Measurements from ENCODE around the gene SPOP.

Gene SPOP

DNA sequence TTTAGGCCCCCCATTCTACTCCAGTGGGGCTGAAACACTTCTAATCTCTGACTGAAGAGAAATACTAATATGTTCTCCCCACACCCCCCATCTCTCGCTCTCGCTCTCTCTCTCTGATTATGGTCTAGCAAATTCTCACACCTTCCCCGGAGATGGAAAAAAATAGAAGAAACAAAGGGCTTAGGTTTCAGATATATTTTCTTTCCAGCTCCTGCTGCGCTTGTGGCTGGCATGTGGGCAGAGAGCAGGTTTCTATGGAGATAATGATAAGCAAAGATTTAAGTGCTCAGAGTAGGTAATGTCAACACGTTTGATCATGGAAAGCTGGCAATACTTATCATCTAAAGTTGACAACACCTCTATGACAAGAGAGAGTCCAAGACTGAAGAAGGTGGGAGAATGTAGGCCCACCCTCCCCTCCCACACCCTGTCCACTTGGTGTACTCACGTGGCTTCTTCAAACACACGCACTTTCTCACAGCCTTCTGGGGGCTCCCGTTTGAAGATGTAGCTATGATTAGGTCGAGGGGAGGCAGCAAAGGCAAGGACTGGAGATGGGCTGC lies 37.9 kb upstream of the SPOP start:
- Histone ChIP-seq H3K4me3 (IDR thresholded peaks at IDR 0.05; ENCODE audit: insufficient read depth, low read depth, low read length) (no peak overlapping the region), H3K79me2 (ENCODE audit: insufficient read depth, low read depth) (no peaks in the 10 kb centered on the region), H4K20me1 (ENCODE audit: insufficient read depth) (no peaks in the 10 kb centered on the region), H3K27ac (peak overlapping the region; percentile 13; the same call in 1 of the 2 replicates), H3K36me3 (ENCODE audit: insufficient read depth) (peaks cover 27% of the 10 kb centered on the region; the same call in 1 of the 2 replicates), H3K9ac (no peak overlapping the region), H2AFZ (ENCODE audit: low read depth) (no peak overlapping the region), H3K27me3 (ENCODE audit: insufficient read depth, low read depth) (no peaks in the 10 kb centered on the region), H3K4me2 (no peak overlapping the region), H3K4me1 (ENCODE audit: low read depth, poor library complexity, severe bottlenecking) (no peaks in the 10 kb centered on the region)
- TF ChIP-seq, protein P1, sequence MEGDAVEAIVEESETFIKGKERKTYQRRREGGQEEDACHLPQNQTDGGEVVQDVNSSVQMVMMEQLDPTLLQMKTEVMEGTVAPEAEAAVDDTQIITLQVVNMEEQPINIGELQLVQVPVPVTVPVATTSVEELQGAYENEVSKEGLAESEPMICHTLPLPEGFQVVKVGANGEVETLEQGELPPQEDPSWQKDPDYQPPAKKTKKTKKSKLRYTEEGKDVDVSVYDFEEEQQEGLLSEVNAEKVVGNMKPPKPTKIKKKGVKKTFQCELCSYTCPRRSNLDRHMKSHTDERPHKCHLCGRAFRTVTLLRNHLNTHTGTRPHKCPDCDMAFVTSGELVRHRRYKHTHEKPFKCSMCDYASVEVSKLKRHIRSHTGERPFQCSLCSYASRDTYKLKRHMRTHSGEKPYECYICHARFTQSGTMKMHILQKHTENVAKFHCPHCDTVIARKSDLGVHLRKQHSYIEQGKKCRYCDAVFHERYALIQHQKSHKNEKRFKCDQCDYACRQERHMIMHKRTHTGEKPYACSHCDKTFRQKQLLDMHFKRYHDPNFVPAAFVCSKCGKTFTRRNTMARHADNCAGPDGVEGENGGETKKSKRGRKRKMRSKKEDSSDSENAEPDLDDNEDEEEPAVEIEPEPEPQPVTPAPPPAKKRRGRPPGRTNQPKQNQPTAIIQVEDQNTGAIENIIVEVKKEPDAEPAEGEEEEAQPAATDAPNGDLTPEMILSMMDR (conservative IDR thresholded peaks at IDR 0.05; ENCODE audit: low read depth, low read length): no peak

DNA sequence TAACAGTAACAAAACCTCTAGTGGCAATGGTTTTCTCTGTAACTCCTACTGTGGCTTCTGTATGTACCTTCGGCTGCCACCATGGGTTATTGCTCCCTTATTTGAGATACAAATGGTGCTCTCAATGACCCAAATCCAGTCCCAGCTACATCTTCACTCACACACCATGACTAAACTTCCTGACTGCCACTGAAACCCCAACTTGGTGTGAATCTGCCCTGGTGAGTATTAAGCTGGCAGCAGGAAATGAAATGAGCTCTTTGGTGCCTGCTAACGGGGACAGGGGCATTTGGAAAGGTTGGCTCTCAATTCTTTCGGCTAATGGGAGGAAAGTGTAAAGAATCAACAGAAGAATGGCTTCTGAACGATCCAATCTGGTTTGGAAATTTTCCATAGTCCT lies 37.3 kb upstream of the SPOP start:
- Histone ChIP-seq H3K36me3 (ENCODE audit: insufficient read depth) (peaks cover 24% of the 10 kb centered on the region; the same call in 1 of the 2 replicates), H3K4me1 (ENCODE audit: low read depth, poor library complexity, severe bottlenecking) (no peaks in the 10 kb centered on the region), H3K27me3 (ENCODE audit: insufficient read depth, low read depth) (no peaks in the 10 kb centered on the region), H3K9ac (no peak overlapping the region), H3K27ac (peak overlapping the region; percentile 13; the same call in 1 of the 2 replicates), H3K4me2 (no peak overlapping the region), H3K4me3 (IDR thresholded peaks at IDR 0.05; ENCODE audit: insufficient read depth, low read depth, low read length) (no peak overlapping the region), H3K79me2 (ENCODE audit: insufficient read depth, low read depth) (no peaks in the 10 kb centered on the region), H4K20me1 (ENCODE audit: insufficient read depth) (no peaks in the 10 kb centered on the region), H2AFZ (ENCODE audit: low read depth) (no peak overlapping the region)
- TF ChIP-seq, protein P1 (conservative IDR thresholded peaks at IDR 0.05; ENCODE audit: low read depth, low read length): no peak

DNA sequence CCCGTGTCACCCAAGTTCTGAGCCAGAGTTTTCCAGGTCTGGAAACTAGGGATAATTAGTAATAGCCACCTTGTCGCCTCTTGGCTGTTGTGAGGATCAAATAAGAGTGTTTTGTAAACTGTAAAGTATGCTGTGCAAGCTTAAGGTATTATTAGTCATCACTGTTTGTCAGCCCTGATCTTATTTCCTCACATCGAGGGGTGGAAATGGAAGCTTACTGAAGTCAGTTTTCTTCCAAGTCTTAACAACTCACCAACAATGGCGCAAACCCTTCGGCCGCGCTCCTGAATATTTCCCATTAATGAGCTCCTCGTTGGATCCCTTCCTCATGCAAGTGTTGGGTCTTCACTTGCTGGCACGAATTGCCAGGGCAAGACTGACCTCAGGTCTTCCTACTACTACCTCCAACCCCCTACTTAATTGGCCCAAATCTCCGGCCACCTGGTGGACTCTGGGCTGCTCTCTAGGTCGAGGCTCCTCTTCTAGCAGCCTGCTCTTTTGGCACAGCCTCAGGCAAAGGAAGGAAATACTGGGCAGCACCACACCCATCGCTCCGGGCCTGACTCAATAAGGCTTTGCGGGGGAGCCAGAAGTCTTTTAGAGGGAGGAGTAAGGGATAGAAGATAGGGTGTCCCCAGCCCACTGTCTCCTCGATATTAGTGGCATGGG lies 30.8 kb upstream of the SPOP start:
- no peak overlapping the region for H3K4me3 ChIP-seq (IDR thresholded peaks at IDR 0.05; ENCODE audit: insufficient read depth, low read depth, low read length)

DNA sequence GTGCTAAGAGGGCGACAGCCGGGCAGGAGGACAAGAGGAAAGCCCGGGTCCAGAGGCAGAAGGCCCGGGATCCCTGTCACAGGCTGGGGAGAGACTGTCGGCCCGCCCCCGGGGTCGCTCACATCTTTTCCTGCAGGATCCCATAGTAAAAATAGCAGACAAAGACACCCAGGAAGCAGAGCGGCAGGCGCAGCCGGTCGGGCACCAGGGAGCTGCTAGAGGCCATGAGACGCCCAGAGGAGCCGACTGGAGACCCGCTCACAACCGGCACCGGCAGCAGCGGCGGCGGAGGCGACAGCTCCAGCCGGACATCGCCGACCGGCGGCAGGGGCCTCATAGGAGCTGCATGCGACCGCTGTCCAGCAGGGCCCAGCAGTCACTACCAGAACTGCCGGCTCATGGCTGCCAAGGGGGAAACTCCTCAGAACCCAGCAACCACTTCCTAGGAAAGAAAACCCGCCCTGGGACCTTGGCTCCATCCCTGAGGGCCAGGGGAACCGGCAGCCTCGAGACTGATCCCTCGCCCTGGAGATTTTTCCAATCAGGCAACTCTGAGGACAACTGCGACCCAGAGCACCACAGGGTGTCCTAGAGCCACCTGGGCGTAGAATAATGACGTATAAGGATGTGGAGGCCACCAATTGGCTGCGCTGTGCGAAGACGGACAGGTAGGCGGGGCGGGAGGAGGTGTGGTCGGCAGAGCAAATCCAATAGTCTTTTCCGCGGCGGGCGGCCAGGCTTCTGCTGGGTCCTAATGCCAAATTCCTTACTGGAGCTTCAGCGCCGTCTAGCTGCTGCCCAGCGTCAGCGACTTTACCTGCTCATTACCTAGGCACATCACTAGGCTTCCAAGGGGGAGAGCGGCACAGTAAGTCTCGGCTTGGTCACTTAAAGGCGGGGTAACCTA lies 30.0 kb upstream of the SPOP start, which contains the start of gene SLC35B1:
Gene SLC35B1 (minus strand): TSS at position 357 of the 907 bp plus-strand sequence. CDS start 131 bp downstream, at position 226.
- no peaks in the 10 kb centered on the region for H4K20me1 ChIP-seq (ENCODE audit: insufficient read depth)
- no peaks in the 10 kb centered on the region for H3K27me3 ChIP-seq (ENCODE audit: insufficient read depth, low read depth)
- H2AFZ ChIP-seq (ENCODE audit: low read depth): peak within 1 kb of the TSS; percentile 77
- H3K9ac ChIP-seq: peak within 1 kb of the TSS; percentile 98
- peaks cover 22% of the 10 kb centered on the region for H3K4me1 ChIP-seq (ENCODE audit: low read depth, poor library complexity, severe bottlenecking)
- peak within 1 kb of the TSS; percentile 88 for H3K27ac ChIP-seq
- TF ChIP-seq, protein P1 (conservative IDR thresholded peaks at IDR 0.05; ENCODE audit: low read depth, low read length): peak; percentile 81
- no peaks in the 10 kb centered on the region; the same call in 1 of the 2 replicates for H3K36me3 ChIP-seq (ENCODE audit: insufficient read depth)
- peak within 1 kb of the TSS; percentile 89 for H3K4me2 ChIP-seq
- peaks cover 18% of the 10 kb centered on the region for H3K79me2 ChIP-seq (ENCODE audit: insufficient read depth, low read depth)
- peak within 1 kb of the TSS; percentile 55 for H3K4me3 ChIP-seq (IDR thresholded peaks at IDR 0.05; ENCODE audit: insufficient read depth, low read depth, low read length)

More for the DNA sequence above, 30.8 kb upstream of the SPOP start:
- Histone ChIP-seq H4K20me1 (ENCODE audit: insufficient read depth) (no peaks in the 10 kb centered on the region), H3K36me3 (ENCODE audit: insufficient read depth) (no peaks in the 10 kb centered on the region; the same call in 1 of the 2 replicates), H3K27me3 (ENCODE audit: insufficient read depth, low read depth) (no peaks in the 10 kb centered on the region), H3K9ac (no peak overlapping the region), H3K27ac (peak overlapping the region; percentile 88; the same call in 1 of the 2 replicates), H3K79me2 (ENCODE audit: insufficient read depth, low read depth) (peaks cover 18% of the 10 kb centered on the region), H3K4me1 (ENCODE audit: low read depth, poor library complexity, severe bottlenecking) (peaks cover 22% of the 10 kb centered on the region), H3K4me2 (no peak overlapping the region; the same call in 1 of the 2 replicates), H2AFZ (ENCODE audit: low read depth) (no peak overlapping the region)
- TF ChIP-seq, protein P1 (conservative IDR thresholded peaks at IDR 0.05; ENCODE audit: low read depth, low read length): no peak; the same call in 1 of the 2 replicates

Data from KMS-11 (cell line).